Measurements from ENCODE around the gene STX1B.

- TF ChIP-seq, protein P1, sequence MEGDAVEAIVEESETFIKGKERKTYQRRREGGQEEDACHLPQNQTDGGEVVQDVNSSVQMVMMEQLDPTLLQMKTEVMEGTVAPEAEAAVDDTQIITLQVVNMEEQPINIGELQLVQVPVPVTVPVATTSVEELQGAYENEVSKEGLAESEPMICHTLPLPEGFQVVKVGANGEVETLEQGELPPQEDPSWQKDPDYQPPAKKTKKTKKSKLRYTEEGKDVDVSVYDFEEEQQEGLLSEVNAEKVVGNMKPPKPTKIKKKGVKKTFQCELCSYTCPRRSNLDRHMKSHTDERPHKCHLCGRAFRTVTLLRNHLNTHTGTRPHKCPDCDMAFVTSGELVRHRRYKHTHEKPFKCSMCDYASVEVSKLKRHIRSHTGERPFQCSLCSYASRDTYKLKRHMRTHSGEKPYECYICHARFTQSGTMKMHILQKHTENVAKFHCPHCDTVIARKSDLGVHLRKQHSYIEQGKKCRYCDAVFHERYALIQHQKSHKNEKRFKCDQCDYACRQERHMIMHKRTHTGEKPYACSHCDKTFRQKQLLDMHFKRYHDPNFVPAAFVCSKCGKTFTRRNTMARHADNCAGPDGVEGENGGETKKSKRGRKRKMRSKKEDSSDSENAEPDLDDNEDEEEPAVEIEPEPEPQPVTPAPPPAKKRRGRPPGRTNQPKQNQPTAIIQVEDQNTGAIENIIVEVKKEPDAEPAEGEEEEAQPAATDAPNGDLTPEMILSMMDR (conservative IDR thresholded peaks at IDR 0.05; ENCODE audit: low read length): peak; percentile 92
- TF ChIP-seq EZH2phosphoT487 (IDR thresholded peaks at IDR 0.05; ENCODE audit: borderline replicate concordance, low read depth, low read length): no peak
These were observed 56.8 kb downstream of the STX1B start for GRCh38 chr16:30953511-30954124.
